NT2/D1 (cell line): Measurements from ENCODE around the gene ZFAND5.

ENCODE experiments used
- SUZ12 ChIP-seq: IDR thresholded peaks from 2 replicates; pipeline ENCODE4 v1.6.1; 2011; ENCODE audit not compliant: insufficient read length, insufficient read depth; ENCODE audit errors: extremely low read depth
- YY1 ChIP-seq: IDR thresholded peaks from 2 replicates; pipeline ENCODE4 v1.6.1; 2011; ENCODE audit not compliant: insufficient read length, insufficient read depth
- ZNF274 ChIP-seq: IDR thresholded peaks from 2 replicates; pipeline ENCODE4 v1.6.1; 2011; ENCODE audit warnings: mild to moderate bottlenecking, low read depth, low read length

DNA sequence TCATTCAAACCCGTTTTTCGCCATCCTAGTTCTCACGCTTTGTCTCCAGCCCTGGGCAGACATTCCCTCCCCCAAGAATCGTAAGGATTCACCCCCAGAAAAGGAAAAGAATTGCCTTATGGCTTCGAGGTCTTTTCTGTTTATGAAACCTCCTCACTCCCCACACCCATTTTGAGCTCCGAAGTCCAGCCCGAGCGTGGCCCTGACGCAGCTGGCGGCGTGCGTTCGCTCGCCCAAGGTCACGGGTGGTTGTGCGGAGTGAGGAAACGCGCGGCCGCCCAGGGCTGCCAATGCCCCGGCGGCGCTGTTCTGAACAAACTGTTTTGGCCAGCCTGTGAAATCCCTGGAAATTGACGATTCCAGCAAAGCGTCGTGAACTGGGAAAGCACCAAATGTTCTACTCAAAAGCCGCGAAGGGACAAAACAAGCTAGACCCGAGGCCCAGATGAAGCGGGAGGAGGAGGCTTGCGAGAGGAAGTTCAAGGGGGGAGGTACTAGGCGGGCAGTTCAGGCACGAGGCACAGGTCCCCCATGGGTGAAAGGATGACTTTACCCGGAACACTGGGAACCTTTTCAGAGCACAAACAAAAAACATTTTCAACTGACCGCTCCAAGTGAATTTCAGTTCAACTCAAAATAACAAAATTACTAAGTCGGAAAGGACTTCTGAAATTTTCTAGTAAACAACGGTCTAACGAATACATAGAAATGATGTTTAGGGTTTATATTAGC, 683 bp upstream of the ZFAND5 start:
- TF ChIP-seq YY1 (no peak), ZNF274 (no peak), SUZ12 (no peak)
